Measurements from ENCODE around the gene DLAT.

DLAT gene

GRCh38 chr11:112103446-112103845 is 78.2 kb downstream of the DLAT start:
- H3K4me3 ChIP-seq (ENCODE audit: low read depth, low read length) = no peak overlapping the region
- no peak for TF ChIP-seq CTCF (IDR thresholded peaks at IDR 0.05; ENCODE audit: low read depth, low read length, missing control alignments)
- no peak for DNase-seq (ENCODE audit: low read depth)

- no peak overlapping the region for H3K4me3 ChIP-seq (ENCODE audit: low read depth, low read length)
- TF ChIP-seq CTCF (IDR thresholded peaks at IDR 0.05; ENCODE audit: low read depth, low read length, missing control alignments) = no peak
- DNase-seq (ENCODE audit: low read depth) = no peak
Observed at GRCh38 chr11:112106070-112106469, 80.9 kb downstream of the DLAT start.

All from GM12864 (cell line).